Activated CD4-positive, alpha-beta memory T cell treated with anti-CD3 and anti-CD28 coated beads for 36 hours (primary cell): ENCODE measurements around the gene VAT1. TPM values are rescaled to one million over a fixed set of nuclear protein-coding genes. Genes with fewer than 3 reads are reported as not detected.
A peak's percentile ranks its signal among the peaks of the same experiment; 100 is the strongest.
"Not testable (repeated sequence)": the region's sequence is repeated elsewhere in the genome, so short reads cannot be mapped to it uniquely, and the experiment has no call there.

Experiments used
- CTCF ChIA-PET: fragments of 350-600 bp; sonication (Branson Sonifier 250); formaldehyde crosslinking; loops from one replicate; lab custom pipeline; 2021; ENCODE audit warnings: antibody characterized with exemption, inconsistent platforms; lab: Charles Lee
- POLR2A ChIA-PET: fragments of 350-600 bp; sonication (Branson Sonifier 250); formaldehyde crosslinking; loops from one replicate; lab custom pipeline; 2021; ENCODE audit warnings: antibody characterized with exemption; lab: Charles Lee
- DNase-seq: peaks from one replicate; pipeline ENCODE4 v3.0.0-alpha.2; 2020
- H3K27ac Mint-ChIP-seq: one replicate; pipeline ENCODE4 v1.8.0; 2021; ENCODE audit warnings: mixed read lengths
- H3K27me3 Mint-ChIP-seq: one replicate; pipeline ENCODE4 v1.8.0; 2021; ENCODE audit warnings: mixed read lengths
- H3K36me3 Mint-ChIP-seq: one replicate; pipeline ENCODE4 v1.8.0; 2021; ENCODE audit warnings: mixed read lengths
- H3K4me1 Mint-ChIP-seq: one replicate; pipeline ENCODE4 v1.8.0; 2021; ENCODE audit warnings: low read depth, mixed read lengths
- H3K4me3 Mint-ChIP-seq: one replicate; pipeline ENCODE4 v1.8.0; 2021; ENCODE audit warnings: mild to moderate bottlenecking, mixed read lengths
- H3K9me3 Mint-ChIP-seq: one replicate; pipeline ENCODE4 v1.8.0; 2021; ENCODE audit warnings: mixed read lengths
- intact Hi-C: fragments of 100-400 bp; cut with micrococcal nuclease; formaldehyde crosslinking; loops from one replicate; pipeline ENCODE4 v1.15.1; 2023
- total RNA-seq, 2 experiments: library from RNA; stranded (reverse); gene quantifications; one replicate each; pipeline ENCODE4 v1.2.3, GENCODE V29; 2021

Gene VAT1
- total RNA-seq, 2 experiments from 2014 or later, result 45.3 to 49.6 TPM

DNA sequence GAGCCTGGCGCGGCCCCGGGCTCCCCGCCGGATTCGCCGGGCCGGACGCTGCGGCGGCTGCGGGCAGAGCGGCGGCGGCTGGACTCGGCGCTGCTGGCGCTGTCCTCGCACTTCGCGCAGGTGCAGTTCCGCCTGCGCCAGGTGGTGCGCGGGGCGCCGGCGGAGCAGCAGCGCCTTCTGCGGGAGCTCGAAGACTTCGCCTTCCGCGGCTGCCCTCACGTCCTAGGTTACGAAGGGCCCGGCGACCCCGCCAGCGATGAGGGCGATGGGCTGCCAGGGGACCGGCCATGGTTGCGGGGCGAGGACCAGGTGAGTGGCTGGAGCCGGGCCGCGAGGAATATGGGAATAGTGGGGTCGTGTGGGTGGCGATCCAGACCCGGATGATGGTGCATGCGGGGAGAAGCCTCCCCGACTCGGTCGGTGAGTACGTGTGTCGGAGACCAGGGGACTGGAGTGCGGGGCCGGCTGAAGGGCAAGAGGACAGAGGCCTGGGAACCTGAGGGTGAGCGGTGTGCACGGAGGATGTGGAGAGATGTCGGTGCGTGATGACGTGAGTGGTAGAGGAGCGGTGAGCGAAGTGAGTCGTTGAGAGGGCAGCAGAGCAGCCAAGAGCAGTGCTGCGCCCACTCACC, 41.3 kb downstream of the VAT1 start:
- peaks cover 23% of the 10 kb centered on the region for H3K36me3 Mint-ChIP-seq
- peak; percentile 86 for DNase-seq
- H3K9me3 Mint-ChIP-seq, result no peaks in the 10 kb centered on the region
- POLR2A ChIA-PET, result interaction anchor here (0.6 to 0.7 kb wide), 2 partner anchors 17 to 135 kb away, joined by 3 read pairs; no protein-coding TSS in a partner anchor
- H3K27ac Mint-ChIP-seq, result peak overlapping the region; percentile 87
- H3K27me3 Mint-ChIP-seq, result no peaks in the 10 kb centered on the region
- H3K4me1 Mint-ChIP-seq, result peaks cover 28% of the 10 kb centered on the region
- intact Hi-C loops, result loop anchor here (1.0 to 5.0 kb wide), 3 partner anchors 17 to 134 kb away; partner anchors contain the start of genes AARSD1 and RPL27
- H3K4me3 Mint-ChIP-seq, result peak overlapping the region; percentile 99
- CTCF ChIA-PET, result interaction anchor here (1.8 kb wide), 1 partner anchor 17 kb away, joined by 17 read pairs; the partner anchor contains the start of gene RPL27

DNA sequence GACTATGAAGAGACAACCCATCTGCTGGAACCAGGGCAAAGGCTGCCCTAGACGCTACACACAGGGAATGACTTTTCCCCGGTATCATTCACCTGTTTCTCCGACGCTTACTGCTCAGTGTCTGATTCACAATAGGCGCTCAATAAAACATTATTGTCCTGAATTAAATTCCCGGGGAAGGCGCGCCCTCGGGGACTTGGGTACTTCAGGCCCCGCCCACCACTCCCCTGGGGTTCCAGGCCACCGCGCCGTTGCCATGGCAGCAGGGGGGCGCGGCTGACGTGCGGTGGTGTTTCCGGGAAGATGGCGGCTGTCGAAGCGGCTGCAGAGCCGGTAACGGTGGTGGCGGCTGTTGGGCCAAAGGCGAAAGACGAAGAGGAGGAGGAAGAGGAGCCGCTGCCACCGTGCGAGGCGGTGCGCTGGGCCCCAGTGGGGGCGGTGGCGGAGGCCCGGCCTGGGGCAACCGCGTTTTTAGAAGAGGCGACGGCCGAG, 41.9 kb downstream of the VAT1 start, which contains the start of gene RUNDC1:
Gene RUNDC1 (plus strand): TSS at position 292 of the 492 bp plus-strand sequence. CDS start 12 bp downstream, at position 304.
- Mint-ChIP-seq H3K27ac (peak within 1 kb of the TSS; percentile 88), H3K9me3 (no peaks in the 10 kb centered on the region), H3K4me3 (peak within 1 kb of the TSS; percentile 99), H3K4me1 (peaks cover 28% of the 10 kb centered on the region), H3K27me3 (no peaks in the 10 kb centered on the region), H3K36me3 (peaks cover 19% of the 10 kb centered on the region)
- intact Hi-C loops, result loop anchor here (1.0 to 5.0 kb wide), 3 partner anchors 16 to 133 kb away; partner anchors contain the start of genes AARSD1 and RPL27
- DNase-seq, result peak; percentile 94
- ChIA-PET POLR2A (interaction anchor here (0.7 to 1.7 kb wide), 2 partner anchors 17 to 18 kb away, joined by 3 to 7 read pairs; partner anchors contain the start of gene RPL27), CTCF (interaction anchor here (1.8 kb wide), 1 partner anchor 18 kb away, joined by 17 read pairs; the partner anchor contains the start of gene RPL27)

GRCh38 chr17:42979511-42980273, 42.5 kb downstream of the VAT1 start, which contains the start of gene PTGES3L:
TSS of gene PTGES3L (minus strand) at chr17:42980080. CDS start at chr17:42980053, 27 bp downstream.
- H3K27me3 Mint-ChIP-seq, result no peaks in the 10 kb centered on the region
- POLR2A ChIA-PET, result interaction anchor here (1.7 kb wide), 1 partner anchor 19 kb away, joined by 7 read pairs; the partner anchor contains the start of gene RPL27
- peak; percentile 60 for DNase-seq
- intact Hi-C loops, result loop anchor here (1.0 to 5.0 kb wide), 3 partner anchors 15 to 132 kb away; partner anchors contain the start of genes AARSD1 and RPL27
- peak within 1 kb of the TSS; percentile 99 for H3K4me3 Mint-ChIP-seq
- H3K36me3 Mint-ChIP-seq, result peaks cover 16% of the 10 kb centered on the region
- CTCF ChIA-PET, result interaction anchor here (1.8 kb wide), 1 partner anchor 18 kb away, joined by 17 read pairs; the partner anchor contains the start of gene RPL27
- peak within 1 kb of the TSS; percentile 88 for H3K27ac Mint-ChIP-seq
- H3K9me3 Mint-ChIP-seq, result no peaks in the 10 kb centered on the region
- H3K4me1 Mint-ChIP-seq, result peaks cover 28% of the 10 kb centered on the region

GRCh38 chr17:42975701-42976100, 46.5 kb downstream of the VAT1 start:
- POLR2A ChIA-PET, H3K27me3 Mint-ChIP-seq, H3K36me3 Mint-ChIP-seq, DNase-seq, H3K27ac Mint-ChIP-seq, H3K4me3 Mint-ChIP-seq, intact Hi-C loops, H3K9me3 Mint-ChIP-seq: not testable (repeated sequence)
- H3K4me1 Mint-ChIP-seq, result peaks cover 12% of the 10 kb centered on the region
- CTCF ChIA-PET, result interaction anchor here (0.7 kb wide), 1 partner anchor 212 kb away, joined by 3 read pairs; no protein-coding TSS in a partner anchor

- CTCF ChIA-PET, result no interaction called here
- intact Hi-C loops, result no loop called here
Measured at GRCh38 chr17:42975265-42975664, 46.9 kb downstream of the VAT1 start.

DNA sequence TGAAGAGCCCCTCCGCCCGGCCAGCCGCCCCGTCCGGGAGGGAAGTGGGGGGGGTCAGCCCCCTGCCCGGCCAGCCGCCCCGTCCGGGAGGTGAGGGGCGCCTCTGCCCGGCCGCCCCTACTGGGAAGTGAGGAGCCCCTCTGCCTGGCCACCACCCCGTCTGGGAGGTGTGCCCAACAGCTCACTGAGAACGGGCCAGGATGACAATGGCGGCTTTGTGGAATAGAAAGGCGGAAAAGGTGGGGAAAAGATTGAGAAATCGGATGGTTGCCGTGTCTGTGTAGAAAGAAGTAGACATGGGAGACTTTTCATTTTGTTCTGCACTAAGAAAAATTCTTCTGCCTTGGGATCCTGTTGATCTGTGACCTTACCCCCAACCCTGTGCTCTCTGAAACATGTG, 48.9 kb downstream of the VAT1 start:
- H3K4me3 Mint-ChIP-seq, H3K9me3 Mint-ChIP-seq, DNase-seq, H3K27me3 Mint-ChIP-seq, POLR2A ChIA-PET, H3K36me3 Mint-ChIP-seq, CTCF ChIA-PET, intact Hi-C loops, H3K27ac Mint-ChIP-seq, H3K4me1 Mint-ChIP-seq: not testable (repeated sequence)

More at GRCh38 chr17:42975265-42975664, 46.9 kb downstream of the VAT1 start:
- Mint-ChIP-seq H3K36me3 (no peaks in the 10 kb centered on the region), H3K9me3 (no peaks in the 10 kb centered on the region), H3K27me3 (no peaks in the 10 kb centered on the region), H3K4me1 (peaks cover 10% of the 10 kb centered on the region), H3K27ac (no peak overlapping the region), H3K4me3 (no peak overlapping the region)
- POLR2A ChIA-PET, result no interaction called here
- DNase-seq, result no peak

DNA sequence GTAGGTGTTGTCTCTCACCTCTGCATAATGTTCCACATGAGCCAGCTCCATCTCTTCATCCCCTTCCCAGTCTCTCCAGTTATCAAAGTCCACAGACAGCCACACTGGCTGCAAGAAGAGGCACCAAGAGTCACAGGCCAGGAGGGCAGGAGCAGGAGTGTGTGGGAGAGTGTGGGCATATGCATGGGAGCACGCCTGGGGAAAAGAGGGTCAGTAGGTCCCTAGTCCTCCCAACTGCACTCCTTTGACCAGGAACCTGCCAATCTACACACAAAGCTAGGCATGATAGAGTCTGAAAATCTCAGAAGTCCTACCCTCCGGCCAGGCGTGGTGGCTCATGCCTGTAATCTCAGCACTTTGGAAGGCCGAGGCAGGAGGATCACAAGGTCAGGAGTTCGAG, 50.6 kb downstream of the VAT1 start:
- no peak overlapping the region for H3K27ac Mint-ChIP-seq
- H3K9me3 Mint-ChIP-seq, result no peaks in the 10 kb centered on the region
- intact Hi-C loops, result no loop called here
- H3K27me3 Mint-ChIP-seq, result no peaks in the 10 kb centered on the region
- no peak overlapping the region for H3K4me3 Mint-ChIP-seq
- DNase-seq, result no peak
- ChIA-PET POLR2A (no interaction called here), CTCF (no interaction called here)
- no peaks in the 10 kb centered on the region for H3K4me1 Mint-ChIP-seq
- no peaks in the 10 kb centered on the region for H3K36me3 Mint-ChIP-seq

DNA sequence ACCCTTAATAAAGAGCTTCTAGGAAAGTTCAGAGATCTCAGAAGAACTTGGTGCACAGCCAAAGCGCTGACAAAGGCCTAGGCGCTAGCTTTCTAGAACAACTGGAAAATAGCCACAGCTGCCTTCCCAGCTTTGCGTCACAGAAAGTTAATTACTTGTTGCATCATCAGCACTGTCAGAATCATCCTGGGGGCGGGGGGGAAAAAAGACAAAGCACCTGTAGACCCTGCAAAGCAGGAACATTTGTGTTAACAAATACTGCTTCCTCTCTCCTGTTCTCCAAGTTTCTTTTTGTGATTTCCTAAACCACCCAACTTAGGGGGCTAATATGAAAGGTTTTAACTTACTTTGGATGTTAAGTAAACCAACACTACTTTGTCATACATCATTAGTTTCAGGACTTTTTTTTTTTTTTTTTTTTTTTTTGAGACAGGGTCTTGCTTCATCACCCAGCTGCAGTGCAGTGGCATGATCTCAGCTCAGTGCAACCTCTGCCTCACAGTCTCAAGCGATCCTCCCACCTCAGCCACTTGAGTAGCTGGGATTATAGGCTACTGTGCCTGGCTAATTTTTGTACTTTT, 53.1 kb downstream of the VAT1 start:
- DNase-seq, result no peak
- Mint-ChIP-seq H3K9me3 (no peaks in the 10 kb centered on the region), H3K27me3 (no peaks in the 10 kb centered on the region), H3K4me3 (no peak overlapping the region), H3K27ac (no peak overlapping the region), H3K4me1 (peaks cover 4% of the 10 kb centered on the region), H3K36me3 (peaks cover 5% of the 10 kb centered on the region)
- intact Hi-C loops, result no loop called here
- ChIA-PET POLR2A (no interaction called here), CTCF (no interaction called here)

- peaks cover 10% of the 10 kb centered on the region for H3K4me1 Mint-ChIP-seq
- intact Hi-C loops, result no loop called here
- CTCF ChIA-PET, result no interaction called here
Measured at GRCh38 chr17:42967925-42968324, 54.3 kb downstream of the VAT1 start.

More at GRCh38 chr17:42967925-42968324, 54.3 kb downstream of the VAT1 start:
- DNase-seq, result no peak
- no peaks in the 10 kb centered on the region for H3K27me3 Mint-ChIP-seq
- no peak overlapping the region for H3K27ac Mint-ChIP-seq
- no peaks in the 10 kb centered on the region for H3K9me3 Mint-ChIP-seq
- peaks cover 5% of the 10 kb centered on the region for H3K36me3 Mint-ChIP-seq
- H3K4me3 Mint-ChIP-seq, result no peak overlapping the region
- POLR2A ChIA-PET, result interaction anchor here (0.5 kb wide), 1 partner anchor 389 kb away, joined by 3 read pairs; no protein-coding TSS in a partner anchor
